ENCODE measurements around the gene MB21D2.

GRCh38 chr3:192831111-192831644, 86.5 kb downstream of the MB21D2 start:
- TF ChIP-seq GATA3 (IDR thresholded peaks at IDR 0.05; ENCODE audit: low read depth, low read length) (no peak), GATA2 (IDR thresholded peaks at IDR 0.05; ENCODE audit: low read depth, low read length) (no peak)

Measured in SH-SY5Y (cell line).